Activated CD4-positive, alpha-beta T cell treated with anti-CD3 and anti-CD28 coated beads, Interleukin-2, amount 10 ng/mL, durations not matched to agents 24 days and 14 days (primary cell): ENCODE results near the gene LLGL1. TPM values are rescaled to one million over a fixed set of nuclear protein-coding genes. Genes with fewer than 3 reads are reported as not detected.
A peak's percentile ranks its signal among the peaks of the same experiment; 100 is the strongest.

Source experiments
- DNase-seq: peaks from one replicate; pipeline ENCODE4 v3.0.0; 2022
- H3K27ac Mint-ChIP-seq: one replicate; pipeline ENCODE4 v1.8.0; 2022; ENCODE audit warnings: mild to moderate bottlenecking, mixed read lengths
- H3K27me3 Mint-ChIP-seq: one replicate; pipeline ENCODE4 v1.8.0; 2022; ENCODE audit warnings: mixed read lengths
- H3K36me3 Mint-ChIP-seq: one replicate; pipeline ENCODE4 v1.8.0; 2022; ENCODE audit warnings: low read depth, mild to moderate bottlenecking, mixed read lengths
- H3K4me1 Mint-ChIP-seq: one replicate; pipeline ENCODE4 v1.8.0; 2021; ENCODE audit warnings: mixed read lengths
- H3K4me3 Mint-ChIP-seq: one replicate; pipeline ENCODE4 v1.8.0; 2022; ENCODE audit warnings: mild to moderate bottlenecking, moderate library complexity, mixed read lengths
- H3K9me3 Mint-ChIP-seq: one replicate; pipeline ENCODE4 v1.8.0; 2021; ENCODE audit warnings: mixed read lengths
- intact Hi-C: fragments of 100-400 bp; cut with micrococcal nuclease; formaldehyde crosslinking; loops from one replicate; pipeline ENCODE4 v1.15.1; 2023
- total RNA-seq: library from RNA; stranded (reverse); gene quantifications from 2 replicates; pipeline ENCODE4 v1.2.3, GENCODE V29; 2022

LLGL1 gene
- total RNA-seq, 1 donor from 2014 or later = 23.1 TPM

DNA sequence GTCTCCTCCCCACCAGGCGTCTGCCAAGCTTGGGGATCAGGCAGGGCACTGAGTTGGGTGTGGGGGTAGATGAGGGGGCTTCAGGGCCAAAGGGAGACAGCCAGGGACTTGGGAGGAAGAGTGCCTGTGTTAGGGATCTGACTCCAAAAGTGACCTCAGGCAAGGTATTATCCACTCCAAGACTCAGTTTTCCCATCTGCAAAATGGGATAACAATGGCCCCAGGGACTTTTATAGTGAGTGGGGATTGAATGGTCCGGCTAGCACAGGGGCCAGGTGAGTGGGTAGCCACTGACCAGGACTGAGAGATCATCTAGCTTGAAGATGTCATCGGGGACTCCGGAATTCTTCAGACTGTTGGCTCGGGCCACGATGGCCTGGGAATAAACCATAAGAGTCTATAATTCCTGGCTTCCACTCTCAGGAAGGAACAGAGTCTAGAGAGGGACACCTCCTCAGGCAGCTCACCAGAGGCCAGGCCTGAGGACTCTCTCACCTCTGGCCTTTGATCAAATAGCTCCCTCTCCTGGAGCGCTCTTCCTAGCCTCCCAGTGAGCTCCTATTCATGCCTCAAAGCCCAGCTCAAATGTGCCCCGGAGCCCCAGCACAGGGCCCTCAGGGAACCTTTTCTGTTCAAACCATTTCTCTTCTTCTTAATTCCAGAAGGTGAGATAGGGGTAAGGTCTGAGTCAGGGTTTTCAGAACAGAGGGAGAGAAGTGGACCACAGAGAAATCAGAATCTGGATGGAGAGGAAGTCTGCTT is 29.6 kb downstream of the LLGL1 start:
- Mint-ChIP-seq H3K4me3 (no peak overlapping the region), H3K9me3 (no peaks in the 10 kb centered on the region), H3K4me1 (peaks cover 21% of the 10 kb centered on the region), H3K27ac (no peak overlapping the region), H3K36me3 (peaks cover 47% of the 10 kb centered on the region), H3K27me3 (no peaks in the 10 kb centered on the region)
- intact Hi-C loops = loop anchor here (5.0 kb wide), 1 partner anchor 107 kb away; the partner anchor contains the start of gene SHMT1
- DNase-seq = no peak

DNA sequence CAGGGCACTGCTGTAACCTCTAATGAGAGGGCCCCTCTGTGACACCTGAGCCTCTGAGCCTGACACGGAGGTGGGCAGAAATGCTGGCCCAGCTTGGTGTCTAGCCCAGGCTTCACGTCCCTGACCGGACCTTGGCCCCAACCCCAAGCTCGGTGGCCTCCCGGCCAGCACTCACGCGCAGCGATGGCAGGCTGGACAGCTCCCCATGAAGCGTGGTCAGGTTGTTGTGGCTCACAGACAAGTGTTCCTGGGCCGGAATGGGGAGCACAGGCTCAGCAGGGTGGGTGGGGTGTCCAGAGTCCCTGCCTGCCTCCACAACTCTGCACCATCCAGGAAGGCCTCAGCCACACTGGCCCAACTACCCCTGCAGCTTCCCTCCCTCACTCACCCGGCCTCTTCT is 30.9 kb downstream of the LLGL1 start:
- no peak for DNase-seq
- no peaks in the 10 kb centered on the region for H3K9me3 Mint-ChIP-seq
- H3K4me3 Mint-ChIP-seq = no peak overlapping the region
- intact Hi-C loops = loop anchor here (5.0 kb wide), 1 partner anchor 106 kb away; the partner anchor contains the start of gene SHMT1
- H3K27ac Mint-ChIP-seq = no peak overlapping the region
- peaks cover 23% of the 10 kb centered on the region for H3K4me1 Mint-ChIP-seq
- peaks cover 36% of the 10 kb centered on the region for H3K36me3 Mint-ChIP-seq
- H3K27me3 Mint-ChIP-seq = no peaks in the 10 kb centered on the region

DNA sequence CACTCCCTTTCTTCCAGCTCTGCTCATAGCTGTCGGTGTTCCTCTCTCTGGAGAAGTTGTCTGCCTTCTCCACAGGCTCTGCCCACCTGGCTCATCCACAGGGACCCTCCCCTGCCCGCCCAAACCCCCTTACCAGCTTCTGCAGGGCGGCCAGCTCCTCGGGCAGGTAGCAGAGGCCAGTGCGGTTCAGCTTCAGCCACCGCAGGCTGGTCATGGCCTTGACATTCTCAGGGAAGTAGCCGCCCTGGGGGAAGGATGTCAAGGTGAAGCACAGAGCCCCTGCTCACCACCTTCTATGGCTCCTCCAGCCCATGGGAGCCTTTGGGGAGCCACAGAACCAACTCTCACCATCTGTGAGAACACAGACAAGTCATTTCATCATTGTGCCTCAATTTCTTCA is 31.3 kb downstream of the LLGL1 start:
- Mint-ChIP-seq H3K27ac (peak overlapping the region; percentile 29), H3K4me3 (peak overlapping the region; percentile 99), H3K9me3 (no peaks in the 10 kb centered on the region), H3K27me3 (no peaks in the 10 kb centered on the region), H3K36me3 (peaks cover 32% of the 10 kb centered on the region), H3K4me1 (peaks cover 27% of the 10 kb centered on the region)
- DNase-seq = no peak
- intact Hi-C loops = loop anchor here (5.0 kb wide), 1 partner anchor 106 kb away; the partner anchor contains the start of gene SHMT1

DNA sequence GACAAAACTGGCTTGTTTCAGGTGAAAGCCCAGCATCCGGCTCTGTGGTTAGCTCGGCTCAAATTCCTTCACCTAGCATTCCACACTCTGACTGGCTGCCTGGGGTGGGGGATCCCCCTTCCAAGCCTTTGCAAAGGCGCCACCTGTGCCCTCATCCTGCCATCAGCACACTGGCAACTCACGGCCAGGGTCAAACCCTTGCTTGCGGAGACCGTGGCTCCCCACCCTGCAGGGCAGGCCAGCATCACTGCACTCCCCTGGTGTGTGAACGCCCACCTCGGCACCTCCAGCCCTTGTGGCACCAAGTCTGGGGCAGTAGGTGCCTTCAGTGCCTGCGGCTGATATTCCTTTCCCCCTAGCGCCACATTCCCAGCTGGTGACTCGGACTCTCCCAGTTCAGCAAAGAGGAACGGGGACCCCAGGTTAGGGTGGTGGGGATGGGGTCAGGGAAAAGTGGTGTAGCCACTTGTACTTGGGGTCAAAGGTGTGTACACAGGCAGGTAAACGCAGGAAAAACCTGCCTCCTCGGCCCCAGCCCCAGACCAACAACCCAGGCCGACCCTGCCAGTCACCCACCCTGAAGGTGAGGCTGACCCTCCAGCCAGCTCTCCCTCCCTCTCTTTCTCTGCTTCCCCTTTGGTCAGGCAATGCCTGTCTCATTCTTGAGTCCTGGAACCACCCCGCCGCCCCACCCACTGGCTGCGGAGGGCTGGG is 32.0 kb downstream of the LLGL1 start:
- H3K27me3 Mint-ChIP-seq = no peaks in the 10 kb centered on the region
- peak overlapping the region; percentile 99 for H3K4me3 Mint-ChIP-seq
- H3K4me1 Mint-ChIP-seq = peaks cover 29% of the 10 kb centered on the region
- intact Hi-C loops = loop anchor here (5.0 kb wide), 1 partner anchor 105 kb away; the partner anchor contains the start of gene SHMT1
- DNase-seq = peak; percentile 68
- peak overlapping the region; percentile 90 for H3K27ac Mint-ChIP-seq
- no peaks in the 10 kb centered on the region for H3K9me3 Mint-ChIP-seq
- H3K36me3 Mint-ChIP-seq = peaks cover 29% of the 10 kb centered on the region

DNA sequence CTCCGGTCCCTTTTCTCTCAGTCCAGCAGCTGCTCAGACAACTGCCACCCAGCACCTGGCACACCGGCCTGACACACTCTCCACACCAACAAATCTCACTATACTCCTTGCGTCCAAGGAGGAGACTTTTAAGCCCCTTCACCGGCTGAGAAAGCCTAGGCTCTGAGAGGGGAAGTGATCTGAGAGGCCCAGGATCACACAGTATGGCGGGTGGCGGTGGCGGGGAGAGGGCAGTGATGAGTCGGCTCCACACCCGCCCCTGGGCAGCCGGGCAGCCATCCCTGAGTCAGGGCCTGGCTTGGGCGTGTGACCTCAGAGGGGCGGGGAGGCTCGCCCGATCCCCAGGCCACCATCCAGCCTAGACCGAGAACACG is 32.5 kb downstream of the LLGL1 start:
- intact Hi-C loops = loop anchor here (1.0 to 5.0 kb wide), 2 partner anchors 75 to 104 kb away; partner anchors contain the start of genes ALKBH5 and SHMT1
- peak; percentile 86 for DNase-seq
- H3K27me3 Mint-ChIP-seq = no peaks in the 10 kb centered on the region
- H3K36me3 Mint-ChIP-seq = peaks cover 23% of the 10 kb centered on the region
- no peaks in the 10 kb centered on the region for H3K9me3 Mint-ChIP-seq
- peak overlapping the region; percentile 99 for H3K4me3 Mint-ChIP-seq
- H3K27ac Mint-ChIP-seq = peak overlapping the region; percentile 90
- H3K4me1 Mint-ChIP-seq = peaks cover 29% of the 10 kb centered on the region

DNA sequence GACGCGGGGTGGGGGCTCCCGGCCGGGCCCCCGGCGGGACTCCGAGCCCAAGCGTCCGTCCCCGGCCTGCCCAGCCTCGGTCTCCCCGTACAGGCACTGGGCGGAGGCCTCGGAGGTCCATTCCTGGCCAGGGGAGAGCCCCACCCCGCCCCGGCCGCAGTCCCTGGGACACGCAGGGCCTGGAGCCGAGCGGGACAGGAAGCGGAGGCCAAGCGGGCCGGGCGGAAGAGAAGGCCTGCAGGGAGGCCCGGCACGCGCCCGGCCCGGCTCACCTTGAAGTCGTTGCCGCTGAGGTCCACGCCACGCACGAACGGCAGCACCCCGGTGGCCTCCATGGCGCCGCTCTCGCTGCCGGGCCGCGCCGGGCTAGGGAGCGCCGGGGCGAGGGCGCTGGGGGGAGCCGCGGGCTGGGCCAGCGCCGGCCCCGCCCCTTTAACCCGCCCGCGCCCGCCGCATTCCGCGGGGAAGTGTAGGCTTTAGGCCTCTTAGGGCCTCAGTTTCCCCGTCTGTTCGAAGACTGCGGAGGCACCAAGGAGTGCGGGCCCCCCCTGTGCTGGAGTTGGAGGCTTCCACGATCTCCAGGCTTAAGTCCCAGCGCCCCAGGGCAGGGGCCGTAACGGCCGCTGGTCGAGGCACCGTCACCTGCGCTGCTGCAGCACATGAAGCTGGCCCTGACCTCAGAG is 33.1 kb downstream of the LLGL1 start, which contains the start of gene FLII:
Gene FLII, minus strand, starts transcription at position 383 of the 683 bp plus-strand sequence. Its CDS starts 48 bp downstream, at position 335.
- Mint-ChIP-seq H3K4me3 (peak within 1 kb of the TSS; percentile 99), H3K36me3 (peaks cover 20% of the 10 kb centered on the region)
- intact Hi-C loops = loop anchor here (1.0 to 5.0 kb wide), 2 partner anchors 75 to 104 kb away; partner anchors contain the start of genes ALKBH5 and SHMT1

DNA sequence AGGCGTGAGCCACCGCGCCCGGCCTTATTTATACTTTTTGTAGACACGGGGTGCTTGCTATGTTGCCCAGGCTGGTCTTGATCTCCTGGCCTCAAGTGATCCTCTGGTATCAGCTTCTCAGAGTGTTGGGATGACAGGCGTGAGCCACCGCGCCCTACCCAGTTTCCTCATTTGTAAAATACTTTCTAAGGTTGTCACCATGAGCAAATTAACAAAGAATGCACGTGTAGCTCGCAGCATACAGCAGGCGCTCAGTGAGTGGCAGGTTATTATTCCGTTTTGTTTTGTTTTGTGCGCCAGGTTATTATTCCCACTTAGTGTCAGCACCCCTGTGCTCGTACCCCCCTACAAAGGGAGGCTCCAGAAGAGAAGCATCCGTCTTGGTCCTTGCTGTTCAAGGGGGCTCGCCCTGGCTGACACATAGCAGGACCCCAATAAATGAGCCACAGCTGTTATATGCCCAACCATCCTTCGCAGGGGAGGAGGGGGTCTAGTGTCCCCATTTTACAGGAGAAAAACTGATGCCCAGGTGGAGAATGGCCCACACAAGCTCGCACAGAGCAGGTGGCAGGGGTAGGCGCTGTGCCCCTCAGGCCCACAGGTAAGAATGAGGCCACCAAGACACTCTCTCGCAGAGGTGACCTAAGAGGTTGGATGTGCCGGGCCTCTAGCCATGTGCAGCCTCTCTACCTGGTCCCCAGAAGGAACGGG is 34.3 kb downstream of the LLGL1 start:
- Mint-ChIP-seq H3K27me3 (no peaks in the 10 kb centered on the region), H3K27ac (peak overlapping the region; percentile 86), H3K4me3 (peak overlapping the region; percentile 85), H3K9me3 (no peaks in the 10 kb centered on the region), H3K36me3 (peaks cover 15% of the 10 kb centered on the region), H3K4me1 (peaks cover 29% of the 10 kb centered on the region)
- intact Hi-C loops = loop anchor here (1.0 to 5.0 kb wide), 3 partner anchors 34 to 103 kb away; partner anchors contain the start of genes LLGL1, SHMT1 and SMCR8
- no peak for DNase-seq

More for the DNA sequence above, 33.1 kb downstream of the LLGL1 start, which contains the start of gene FLII:
- H3K27me3 Mint-ChIP-seq = no peaks in the 10 kb centered on the region
- peak within 1 kb of the TSS; percentile 90 for H3K27ac Mint-ChIP-seq
- H3K9me3 Mint-ChIP-seq = no peaks in the 10 kb centered on the region
- peak; percentile 89 for DNase-seq
- H3K4me1 Mint-ChIP-seq = peaks cover 29% of the 10 kb centered on the region

DNA sequence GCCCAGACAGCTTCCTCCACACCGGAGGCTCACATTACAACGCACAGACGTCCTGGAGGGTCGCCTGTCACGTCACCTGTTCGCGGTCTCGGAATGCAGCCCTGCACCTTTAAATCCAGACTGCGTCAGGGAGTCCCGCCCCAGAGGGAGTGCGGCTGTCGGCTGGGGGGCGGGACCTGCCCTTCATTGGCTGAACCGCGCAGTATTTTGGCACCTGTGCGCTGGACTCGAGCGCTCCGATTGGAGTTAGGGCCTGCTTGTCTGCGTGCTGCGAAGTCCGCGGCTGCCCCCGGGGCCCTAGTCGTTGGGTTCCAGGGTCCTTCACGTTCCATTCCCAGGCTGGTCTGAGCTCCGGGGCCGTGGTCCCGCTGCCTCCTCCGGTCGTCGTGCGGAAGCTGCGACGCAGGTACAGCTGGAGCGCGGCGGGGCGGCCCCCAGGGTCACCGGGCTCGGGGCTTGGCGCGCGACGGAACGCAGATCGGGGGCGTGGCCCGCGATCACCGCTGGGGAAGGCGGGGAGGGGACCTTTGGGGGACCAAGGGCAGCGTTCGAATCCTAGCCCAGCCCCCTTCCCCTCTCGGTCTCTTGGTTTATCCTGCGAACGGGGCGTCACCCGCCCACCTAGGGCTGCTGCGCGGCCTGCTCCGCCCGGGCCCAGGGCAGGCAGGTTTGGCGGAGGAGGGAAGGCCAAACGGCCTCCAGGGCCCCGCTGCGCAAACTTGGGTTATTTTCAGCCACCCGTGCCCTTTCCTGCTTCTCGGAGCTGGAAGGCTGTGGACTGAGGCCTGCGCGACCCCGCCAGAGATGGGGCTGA is 35.1 kb downstream of the LLGL1 start, which contains the start of gene MIEF2:
Gene MIEF2, plus strand, starts transcription at position 331 of the 814 bp plus-strand sequence. CDS start 2,059 bp downstream, outside the sequence.
- Mint-ChIP-seq H3K9me3 (no peaks in the 10 kb centered on the region), H3K36me3 (peaks cover 10% of the 10 kb centered on the region), H3K4me1 (peaks cover 29% of the 10 kb centered on the region), H3K27me3 (no peaks in the 10 kb centered on the region), H3K4me3 (peak within 1 kb of the TSS; percentile 85), H3K27ac (peak within 1 kb of the TSS; percentile 86)
- DNase-seq = peak; percentile 98
- intact Hi-C loops = loop anchor here (1.0 kb wide), 2 partner anchors 35 to 55 kb away; partner anchors contain the start of genes LLGL1 and SMCR8

DNA sequence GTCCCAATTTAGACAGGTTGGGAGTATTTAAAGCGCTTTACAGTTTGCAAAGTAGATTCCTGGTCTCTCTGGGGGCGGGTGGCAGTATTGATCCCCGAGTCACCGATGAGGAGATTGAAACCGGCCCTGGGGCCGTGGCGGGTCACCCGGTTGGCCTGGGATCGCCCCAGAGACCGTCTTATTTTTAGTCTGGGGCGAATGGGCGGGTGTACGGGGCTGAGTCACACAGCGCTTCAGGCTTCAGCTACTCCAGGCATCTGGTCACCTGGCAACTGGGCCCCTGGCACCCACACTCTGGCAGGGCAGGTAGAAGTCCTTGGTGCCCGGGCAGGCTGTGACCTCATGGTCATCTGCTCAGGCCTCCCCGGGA is 35.7 kb downstream of the LLGL1 start:
- peaks cover 6% of the 10 kb centered on the region for H3K36me3 Mint-ChIP-seq
- no peaks in the 10 kb centered on the region for H3K27me3 Mint-ChIP-seq
- H3K27ac Mint-ChIP-seq = peak overlapping the region; percentile 80
- intact Hi-C loops = no loop called here
- peak overlapping the region; percentile 85 for H3K4me3 Mint-ChIP-seq
- DNase-seq = peak; percentile 77
- peaks cover 29% of the 10 kb centered on the region for H3K4me1 Mint-ChIP-seq
- H3K9me3 Mint-ChIP-seq = no peaks in the 10 kb centered on the region

DNA sequence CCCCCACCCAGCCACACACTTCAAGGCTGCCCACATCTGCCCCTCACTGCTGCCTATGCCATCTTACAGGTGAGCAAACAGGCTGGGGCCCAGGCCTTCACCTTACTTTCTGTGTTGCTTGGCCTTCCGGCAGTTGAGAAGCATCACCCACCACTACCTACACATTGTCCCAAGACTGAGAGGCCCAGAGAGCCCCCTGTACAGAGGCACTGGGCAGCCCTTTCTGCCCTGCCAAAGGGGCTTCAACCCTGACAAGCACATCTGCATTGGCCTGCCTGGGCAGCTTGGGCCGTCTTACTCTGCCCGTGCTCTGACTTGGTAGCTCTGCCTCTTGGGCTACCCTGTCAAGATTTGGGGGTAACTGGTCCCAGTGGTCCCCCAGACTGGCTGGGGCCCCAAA is 36.2 kb downstream of the LLGL1 start:
- Mint-ChIP-seq H3K9me3 (no peaks in the 10 kb centered on the region), H3K27me3 (no peaks in the 10 kb centered on the region), H3K27ac (peak overlapping the region; percentile 80), H3K4me3 (peak overlapping the region; percentile 85), H3K36me3 (peaks cover 3% of the 10 kb centered on the region), H3K4me1 (peaks cover 29% of the 10 kb centered on the region)
- intact Hi-C loops = no loop called here
- peak; percentile 63 for DNase-seq

DNA sequence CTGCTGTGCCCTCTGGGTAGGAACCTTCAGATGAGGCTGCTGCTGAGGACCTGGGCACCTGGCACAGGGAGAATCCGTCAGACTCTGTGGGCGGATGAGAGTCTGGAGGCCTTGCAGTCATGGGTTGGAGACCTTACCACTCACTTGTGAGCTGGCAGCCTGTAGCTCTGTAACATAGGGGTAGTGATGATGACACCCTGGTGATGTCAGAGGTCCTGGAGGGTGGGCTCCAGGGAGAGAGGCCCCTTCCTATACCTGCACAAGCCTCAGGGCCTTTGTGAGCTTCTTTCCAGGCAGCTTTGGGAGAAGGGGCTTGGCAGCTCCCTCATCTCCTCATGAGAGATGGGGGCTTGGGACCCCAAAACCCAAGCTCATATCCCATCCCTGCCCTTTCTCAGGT is 36.7 kb downstream of the LLGL1 start:
- H3K27me3 Mint-ChIP-seq = no peaks in the 10 kb centered on the region
- peak overlapping the region; percentile 80 for H3K27ac Mint-ChIP-seq
- peak overlapping the region; percentile 85 for H3K4me3 Mint-ChIP-seq
- peaks cover 26% of the 10 kb centered on the region for H3K4me1 Mint-ChIP-seq
- peaks cover 3% of the 10 kb centered on the region for H3K36me3 Mint-ChIP-seq
- no peaks in the 10 kb centered on the region for H3K9me3 Mint-ChIP-seq
- no peak for DNase-seq
- intact Hi-C loops = no loop called here

DNA sequence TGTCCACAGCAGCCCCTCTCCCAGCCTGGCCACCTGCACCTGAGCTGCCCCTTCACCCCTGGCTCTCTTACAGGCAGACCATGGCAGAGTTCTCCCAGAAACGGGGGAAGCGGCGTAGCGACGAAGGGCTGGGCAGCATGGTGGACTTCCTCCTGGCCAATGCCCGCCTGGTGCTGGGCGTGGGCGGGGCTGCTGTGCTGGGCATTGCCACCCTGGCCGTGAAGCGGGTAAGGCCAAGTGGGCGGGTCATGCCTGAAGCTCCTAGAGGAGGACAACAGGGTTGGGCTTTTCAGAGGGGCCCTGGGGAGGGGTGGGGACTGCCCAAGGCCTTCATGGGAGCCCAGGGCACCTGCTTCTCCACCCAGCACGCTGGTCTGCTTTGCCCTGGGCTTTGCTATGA is 37.2 kb downstream of the LLGL1 start:
- H3K36me3 Mint-ChIP-seq = peaks cover 3% of the 10 kb centered on the region
- peaks cover 22% of the 10 kb centered on the region for H3K4me1 Mint-ChIP-seq
- H3K9me3 Mint-ChIP-seq = no peaks in the 10 kb centered on the region
- no peak overlapping the region for H3K4me3 Mint-ChIP-seq
- H3K27ac Mint-ChIP-seq = no peak overlapping the region
- no peaks in the 10 kb centered on the region for H3K27me3 Mint-ChIP-seq
- intact Hi-C loops = no loop called here
- DNase-seq = no peak
